ENCODE measurements around the gene UBE2F. TPM values are rescaled to one million over a fixed set of nuclear protein-coding genes. Genes with fewer than 3 reads are reported as not detected.

The UBE2F gene
- total and polyA plus RNA-seq, 12 donors, result 26.8 to 101 (median 54.5) TPM

GRCh38 chr2:238077292-238077691, 110.5 kb downstream of the UBE2F start:
- H3K27me3 ChIP-seq, result no peaks in the 10 kb centered on the region
- intact Hi-C loops (cut with DNase I), result no loop called here
- H3K27ac ChIP-seq, result no peak overlapping the region
- no peak overlapping the region for H3K4me3 ChIP-seq
- no peak for DNase-seq
- TF ChIP-seq POLR2A (IDR thresholded peaks at IDR 0.05) (no peak), CTCF (IDR thresholded peaks at IDR 0.05) (no peak)
- peaks cover 0 to 4% of the 10 kb centered on the region in 2 donors for H3K4me1 ChIP-seq (replicated peaks in 1 of 2)
- no peaks in the 10 kb centered on the region for H3K9me3 ChIP-seq (replicated peaks in 1 of 3)
- no peaks in the 10 kb centered on the region for H3K36me3 ChIP-seq (replicated peaks in 1 of 2)
- WGBS, 4 donors, result 95 to 100% (median 97%) methylated on average over 1 of the region's 1 CpG

GRCh38 chr2:238079874-238080327, 113.1 kb downstream of the UBE2F start:
- WGBS, 4 donors, result 87 to 97% (median 94%) methylated on average over 2 of the region's 2 CpGs
- intact Hi-C loops (cut with DNase I), result no loop called here
- Histone ChIP-seq H3K27me3 (no peaks in the 10 kb centered on the region), H3K36me3 (replicated peaks in 1 of 2) (peaks cover 0 to 12% of the 10 kb centered on the region in 2 donors), H3K27ac (no peak overlapping the region), H3K4me1 (replicated peaks in 1 of 2) (peaks cover 0 to 4% of the 10 kb centered on the region in 2 donors), H3K4me3 (no peak overlapping the region), H3K9me3 (replicated peaks in 1 of 3) (no peaks in the 10 kb centered on the region)
- no peak for DNase-seq
- TF ChIP-seq POLR2A (IDR thresholded peaks at IDR 0.05) (no peak), CTCF (IDR thresholded peaks at IDR 0.05) (no peak)

GRCh38 chr2:238080518-238080917, 113.7 kb downstream of the UBE2F start:
- intact Hi-C loops (cut with DNase I), result no loop called here
- TF ChIP-seq POLR2A (IDR thresholded peaks at IDR 0.05), result no peak
- TF ChIP-seq CTCF (IDR thresholded peaks at IDR 0.05), result no peak

GRCh38 chr2:238081150-238081549, 114.3 kb downstream of the UBE2F start:
- peaks cover 0 to 12% of the 10 kb centered on the region in 2 donors for H3K36me3 ChIP-seq (replicated peaks in 1 of 2)
- no peaks in the 10 kb centered on the region for H3K9me3 ChIP-seq (replicated peaks in 1 of 3)
- no peak overlapping the region for H3K27ac ChIP-seq
- no peaks in the 10 kb centered on the region for H3K27me3 ChIP-seq
- WGBS, 4 donors, result 89 to 93% (median 91%) methylated on average over 13 of the region's 13 CpGs
- DNase-seq, result peak in 2 of 7 donors; percentile 16 to 35
- TF ChIP-seq POLR2A (IDR thresholded peaks at IDR 0.05), result no peak
- no peaks in the 10 kb centered on the region for H3K4me1 ChIP-seq (replicated peaks in 1 of 2)
- H3K4me3 ChIP-seq, result no peak overlapping the region
- intact Hi-C loops (cut with DNase I), result no loop called here

More at GRCh38 chr2:238080518-238080917, 113.7 kb downstream of the UBE2F start:
- no peak overlapping the region for H3K27ac ChIP-seq
- peaks cover 0 to 12% of the 10 kb centered on the region in 2 donors for H3K36me3 ChIP-seq (replicated peaks in 1 of 2)
- peaks cover 0 to 4% of the 10 kb centered on the region in 2 donors for H3K4me1 ChIP-seq (replicated peaks in 1 of 2)
- H3K4me3 ChIP-seq, result no peak overlapping the region
- DNase-seq, result peak in 2 of 7 donors; percentile 11 to 27
- H3K9me3 ChIP-seq (replicated peaks in 1 of 3), result no peaks in the 10 kb centered on the region
- 96 to 99% (median 98%) methylated on average over 14 to 15 of the region's 15 CpGs for whole genome bisulfite sequencing, 4 donors
- H3K27me3 ChIP-seq, result no peaks in the 10 kb centered on the region

GRCh38 chr2:238081561-238081960, 114.7 kb downstream of the UBE2F start:
- no peak overlapping the region for H3K27ac ChIP-seq
- DNase-seq, result peak in 1 of 7 donors; percentile 11
- H3K27me3 ChIP-seq, result no peaks in the 10 kb centered on the region
- TF ChIP-seq CTCF (IDR thresholded peaks at IDR 0.05), result no peak
- no peak for TF ChIP-seq POLR2A (IDR thresholded peaks at IDR 0.05)
- H3K4me1 ChIP-seq (replicated peaks in 1 of 2), result no peaks in the 10 kb centered on the region
- no peak overlapping the region for H3K4me3 ChIP-seq
- 94 to 98% (median 96%) methylated on average over 16 of the region's 16 CpGs for WGBS, 4 donors
- intact Hi-C loops (cut with DNase I), result no loop called here
- H3K9me3 ChIP-seq (replicated peaks in 1 of 3), result no peaks in the 10 kb centered on the region
- peaks cover 0 to 12% of the 10 kb centered on the region in 2 donors for H3K36me3 ChIP-seq (replicated peaks in 1 of 2)

Data from adrenal gland (tissue), 12 donors.